ENCODE results near the gene NELL2.
"Not testable (repeated sequence)": the region's sequence is repeated elsewhere in the genome, so short reads cannot be mapped to it uniquely, and the experiment has no call there.

Gene NELL2

DNA sequence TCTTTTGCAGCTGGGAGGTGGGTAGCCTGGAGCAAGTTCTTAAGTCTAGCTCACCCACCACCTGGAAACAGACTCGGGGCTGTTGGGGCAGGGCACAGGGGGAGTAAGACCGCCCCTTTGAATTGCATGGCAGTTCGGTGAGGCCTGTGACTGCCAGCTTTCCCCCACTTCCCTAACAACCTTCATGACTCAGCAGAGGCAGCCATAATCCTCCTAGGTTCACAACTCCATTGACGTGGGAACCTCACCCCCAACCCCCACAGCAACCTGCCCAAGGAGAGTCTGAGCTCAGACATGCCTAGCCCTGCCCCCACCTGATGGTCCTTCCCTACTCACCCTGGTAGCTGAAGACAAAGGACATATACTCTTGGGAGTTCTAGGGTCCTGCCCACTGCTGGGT lies 87.4 kb downstream of the NELL2 start:
- no peak overlapping the region for H3K27ac ChIP-seq
- no peak for DNase-seq (ENCODE audit: low read depth, low spot score)

DNA sequence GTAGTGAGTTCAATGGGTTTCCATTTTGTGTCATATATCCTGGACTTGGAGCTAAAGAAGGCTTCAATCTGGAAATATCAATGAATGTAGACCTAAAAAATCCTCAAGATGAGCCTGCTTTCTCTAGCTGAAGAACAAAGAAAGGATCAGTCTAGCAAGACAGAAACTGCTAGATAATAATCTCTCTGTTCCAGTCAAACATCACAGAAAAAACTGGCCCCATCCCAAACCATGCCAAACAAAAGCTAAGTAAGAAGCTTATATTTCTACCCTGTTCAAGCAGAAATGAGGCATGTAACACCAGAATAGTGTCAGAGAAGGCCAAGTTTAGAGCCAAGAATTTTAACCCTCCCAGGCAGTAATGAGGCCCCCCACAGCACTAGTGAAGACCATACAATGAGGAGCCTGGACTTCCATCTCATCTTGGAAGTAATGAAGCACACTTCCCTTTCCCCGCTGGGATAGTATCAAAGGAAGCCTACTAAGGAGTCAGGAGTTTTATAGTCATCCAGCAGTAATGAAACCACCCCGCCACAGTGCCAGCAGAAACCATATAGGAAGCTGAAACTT lies 95.8 kb downstream of the NELL2 start:
- H3K27ac ChIP-seq, result no peak overlapping the region
- no peak for DNase-seq (ENCODE audit: low read depth, low spot score)

DNA sequence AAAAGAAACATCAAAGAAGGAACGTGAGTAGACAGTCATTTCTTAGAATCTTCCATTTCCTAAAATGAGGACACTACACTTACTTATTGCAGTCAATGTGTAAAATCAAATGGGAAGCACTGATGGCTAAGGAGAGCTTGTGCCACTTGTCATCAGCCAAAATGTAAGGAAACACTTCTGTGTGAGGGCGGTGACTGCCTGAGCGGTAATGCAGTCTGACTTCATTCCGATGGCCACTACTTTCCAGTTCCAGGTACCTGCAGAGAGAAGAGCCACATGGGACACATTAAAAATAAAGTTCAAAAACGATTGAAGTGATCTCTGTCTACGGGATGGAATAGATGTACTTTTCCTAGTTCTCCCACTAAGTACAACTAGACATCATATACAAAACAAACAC lies 96.3 kb downstream of the NELL2 start:
- no peak overlapping the region for H3K27ac ChIP-seq
- DNase-seq (ENCODE audit: low read depth, low spot score), result no peak

DNA sequence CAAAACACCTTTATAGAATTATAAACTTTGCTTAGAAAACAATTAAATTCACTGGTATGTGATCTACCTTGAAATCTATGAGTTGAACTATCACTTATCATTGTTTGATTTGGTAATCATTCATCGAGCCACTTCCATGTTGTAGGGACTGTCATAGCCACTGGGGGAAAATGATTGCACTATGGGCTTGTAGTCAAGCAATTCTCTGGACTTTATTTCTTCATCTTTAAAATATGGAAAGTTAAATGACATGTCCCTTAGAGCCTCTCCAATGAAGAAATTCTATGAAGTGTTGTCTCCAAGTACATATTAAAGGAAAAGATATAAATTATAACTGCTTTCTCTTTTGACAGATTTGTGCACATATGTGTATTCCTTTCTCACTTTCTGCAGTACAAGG lies 97.3 kb downstream of the NELL2 start:
- no peak for DNase-seq (ENCODE audit: low read depth, low spot score)
- no peak overlapping the region for H3K27ac ChIP-seq

DNA sequence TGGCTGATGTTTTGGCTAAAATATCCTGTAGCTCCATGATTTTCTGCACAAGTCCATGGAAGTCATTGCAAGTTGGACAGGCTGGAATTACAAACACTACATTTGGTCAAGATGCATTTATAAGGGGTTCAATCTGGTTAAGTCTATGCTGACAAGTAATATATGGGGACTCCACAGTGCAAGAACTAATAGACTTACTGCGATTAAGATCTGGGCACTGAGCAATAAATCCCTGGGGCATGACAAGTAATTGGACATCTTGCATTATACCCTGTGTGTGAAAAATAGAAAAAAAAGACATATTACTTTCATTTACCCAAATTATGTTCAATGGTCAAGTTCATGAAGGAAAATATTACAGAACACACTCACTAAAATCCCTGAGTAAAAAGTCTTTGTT lies 99.1 kb downstream of the NELL2 start:
- H3K27ac ChIP-seq, result no peak overlapping the region
- DNase-seq (ENCODE audit: low read depth, low spot score), result no peak

DNA sequence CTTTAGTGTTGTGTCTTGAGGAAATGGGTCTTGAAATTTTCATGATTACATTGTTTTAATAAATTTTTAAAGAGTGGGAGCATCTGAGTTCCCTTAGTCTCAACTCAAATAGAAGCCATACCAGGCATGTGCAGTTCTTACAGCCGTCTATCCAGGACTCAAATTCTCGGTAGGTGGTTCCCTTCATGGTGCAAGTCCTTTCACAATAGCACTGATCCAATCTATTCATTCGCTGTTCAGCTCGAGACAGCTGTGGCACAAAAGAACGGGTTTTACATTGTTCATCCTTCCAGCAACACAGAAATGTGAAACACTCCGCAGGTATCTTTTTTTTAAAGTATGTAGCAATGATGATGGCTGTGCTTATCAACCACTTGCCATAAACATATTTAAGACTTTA lies 100.2 kb downstream of the NELL2 start:
- no peak for DNase-seq (ENCODE audit: low read depth, low spot score)
- no peak overlapping the region for H3K27ac ChIP-seq

DNA sequence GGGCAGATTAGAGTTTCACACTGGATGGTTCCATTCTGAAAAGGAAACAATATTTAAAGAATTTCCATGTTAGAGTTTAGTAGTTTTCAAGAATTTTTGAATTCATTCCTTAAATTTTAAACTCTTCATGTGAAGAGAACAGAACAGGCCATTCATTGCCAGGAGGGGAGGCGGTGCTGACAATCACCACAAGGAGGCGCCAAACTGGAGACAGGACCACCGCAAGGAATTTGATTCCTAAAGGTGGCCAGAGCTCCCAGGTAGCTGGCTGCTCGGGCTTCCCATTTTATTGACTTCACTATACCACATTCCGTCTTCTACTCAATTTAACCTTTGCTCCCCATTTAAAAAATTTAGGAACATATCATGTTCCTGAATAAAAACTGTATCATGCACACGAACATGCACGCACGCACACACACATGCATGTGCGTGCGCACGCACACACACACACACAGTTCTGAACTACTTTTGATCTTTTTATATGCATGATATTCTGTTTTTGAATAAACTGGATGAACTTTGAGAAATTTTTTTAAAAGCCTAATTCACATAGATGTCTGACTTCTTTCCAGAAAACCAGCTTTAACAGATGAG lies 101.2 kb downstream of the NELL2 start:
- H3K27ac ChIP-seq, result no peak overlapping the region
- no peak for DNase-seq (ENCODE audit: low read depth, low spot score)

DNA sequence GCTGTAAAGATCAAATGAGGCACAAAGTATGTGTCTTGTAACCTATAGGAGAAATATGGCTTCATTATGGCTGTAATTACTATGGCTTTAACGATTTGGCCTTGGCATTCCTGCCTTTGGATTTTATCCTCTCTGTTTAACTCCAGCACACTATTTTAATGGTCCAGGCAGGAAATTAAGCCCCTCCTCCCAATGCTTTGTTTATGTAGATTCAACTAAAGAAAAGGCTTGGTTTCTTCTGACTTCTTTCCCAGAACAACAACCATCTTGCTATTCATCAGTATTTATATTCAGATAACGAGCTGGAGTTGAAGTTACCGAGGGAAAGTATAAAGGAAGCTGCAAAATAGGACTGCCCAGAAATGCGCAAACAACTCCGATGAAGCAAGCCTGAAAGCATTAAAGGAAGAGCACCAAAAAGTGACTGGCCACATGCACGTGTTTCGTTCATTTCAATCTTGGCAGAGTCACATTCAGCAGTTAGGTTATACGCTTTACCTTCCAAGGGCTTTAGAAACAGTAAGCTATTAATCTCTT lies 104.6 kb downstream of the NELL2 start:
- no peak for DNase-seq (ENCODE audit: low read depth, low spot score)
- H3K27ac ChIP-seq, result no peak overlapping the region

DNA sequence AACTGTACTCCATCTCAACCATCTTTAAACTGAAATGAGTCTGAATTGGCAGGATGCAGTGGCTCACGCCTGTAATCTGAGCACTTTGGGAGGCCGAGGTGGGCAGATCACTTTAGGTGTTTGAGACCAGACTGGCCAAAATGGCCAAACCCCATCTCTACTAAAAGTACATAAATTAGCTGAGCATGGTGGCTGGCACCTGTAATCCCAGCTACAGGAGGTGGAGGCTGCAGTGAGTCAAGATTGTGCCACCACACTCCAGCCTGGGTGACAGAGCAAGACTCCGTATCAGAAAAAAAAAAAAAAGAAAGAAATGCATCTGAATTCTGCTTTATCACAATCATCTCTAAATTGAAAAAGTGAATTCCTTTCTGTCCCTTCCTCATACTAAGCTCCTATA lies 110.3 kb downstream of the NELL2 start:
- H3K27ac ChIP-seq, result no peak overlapping the region
- DNase-seq (ENCODE audit: low read depth, low spot score), result no peak

DNA sequence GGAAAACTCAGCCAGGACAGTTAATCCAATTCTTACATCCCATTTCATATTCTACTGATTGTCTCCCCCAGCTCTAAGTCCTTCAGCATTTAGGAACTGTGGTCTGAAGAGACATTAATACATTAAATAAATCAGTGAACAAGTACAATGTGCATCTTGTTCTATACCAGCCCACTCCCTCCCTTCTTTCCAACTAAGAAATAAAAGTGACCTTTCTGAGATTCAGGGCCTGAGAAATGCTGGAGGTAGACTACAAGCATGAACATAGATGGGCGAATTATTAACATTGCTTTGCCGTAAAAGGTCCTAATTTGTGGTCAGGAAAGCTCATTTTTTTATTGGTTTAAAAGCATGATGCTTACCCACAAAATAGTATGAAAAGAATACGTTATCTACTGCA lies 113.1 kb downstream of the NELL2 start:
- DNase-seq (ENCODE audit: low read depth, low spot score), result no peak

DNA sequence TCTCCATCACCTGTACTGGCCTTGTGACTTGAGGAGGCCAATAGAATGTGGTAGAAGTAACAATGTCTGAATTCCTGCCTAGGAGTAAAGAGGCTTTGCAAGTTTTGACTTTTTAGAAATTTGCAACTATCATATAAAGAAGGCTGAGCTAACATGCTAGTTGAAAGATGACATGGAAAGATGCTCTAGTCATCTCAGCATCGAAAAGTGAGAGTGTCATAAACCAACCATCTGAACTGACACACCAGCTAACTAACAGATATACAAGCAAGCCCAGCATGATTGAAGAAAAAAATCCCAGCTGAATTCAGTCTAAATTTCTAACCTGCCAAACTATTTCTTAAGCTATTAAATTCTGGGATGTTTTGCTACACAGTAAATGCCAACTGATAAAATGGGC lies 116.8 kb downstream of the NELL2 start:
- no peak for DNase-seq (ENCODE audit: low read depth, low spot score)

More for the DNA sequence above, 113.1 kb downstream of the NELL2 start:
- H3K27ac ChIP-seq, result no peak overlapping the region

DNA sequence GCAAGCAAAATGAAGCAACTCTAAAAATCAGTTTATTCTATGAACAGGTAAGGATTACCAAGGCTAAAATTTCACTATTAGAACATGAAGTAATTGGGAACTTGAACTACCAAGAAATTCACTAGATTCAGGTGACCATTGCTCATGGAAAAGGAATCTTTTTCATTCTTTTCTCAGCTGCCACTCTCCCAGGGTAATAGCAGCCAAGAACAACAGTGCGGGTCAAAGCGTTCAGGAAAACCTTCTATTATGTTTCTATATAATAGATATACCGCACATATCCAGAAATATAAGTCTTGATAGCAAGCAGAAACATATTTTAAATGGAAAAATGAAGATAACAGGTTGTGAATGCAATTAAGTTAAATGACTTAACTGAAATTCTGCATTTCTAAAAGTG lies 125.6 kb downstream of the NELL2 start:
- DNase-seq (ENCODE audit: low read depth, low spot score), result no peak
- no peak overlapping the region for H3K27ac ChIP-seq

More for the DNA sequence above, 116.8 kb downstream of the NELL2 start:
- no peak overlapping the region for H3K27ac ChIP-seq

DNA sequence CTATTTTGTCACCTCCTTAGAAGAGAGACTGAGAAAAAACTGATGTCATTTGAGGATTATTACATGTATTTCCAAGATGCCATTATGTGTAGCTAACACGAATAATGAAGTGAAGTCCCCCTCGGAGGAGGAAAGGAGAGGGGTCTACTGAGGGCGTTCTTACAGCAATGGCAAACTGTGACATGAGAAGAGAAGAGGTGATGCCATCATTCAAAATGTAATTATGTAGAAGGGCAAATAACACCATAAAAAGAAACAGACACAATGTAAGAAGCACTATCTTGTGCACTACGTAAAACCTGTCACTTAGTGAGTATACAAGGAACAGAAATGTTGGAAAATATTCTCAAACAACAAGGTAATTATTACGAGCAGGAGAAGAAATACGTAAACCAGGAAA lies 126.5 kb downstream of the NELL2 start:
- H3K27ac ChIP-seq, result no peak overlapping the region
- no peak for DNase-seq (ENCODE audit: low read depth, low spot score)

DNA sequence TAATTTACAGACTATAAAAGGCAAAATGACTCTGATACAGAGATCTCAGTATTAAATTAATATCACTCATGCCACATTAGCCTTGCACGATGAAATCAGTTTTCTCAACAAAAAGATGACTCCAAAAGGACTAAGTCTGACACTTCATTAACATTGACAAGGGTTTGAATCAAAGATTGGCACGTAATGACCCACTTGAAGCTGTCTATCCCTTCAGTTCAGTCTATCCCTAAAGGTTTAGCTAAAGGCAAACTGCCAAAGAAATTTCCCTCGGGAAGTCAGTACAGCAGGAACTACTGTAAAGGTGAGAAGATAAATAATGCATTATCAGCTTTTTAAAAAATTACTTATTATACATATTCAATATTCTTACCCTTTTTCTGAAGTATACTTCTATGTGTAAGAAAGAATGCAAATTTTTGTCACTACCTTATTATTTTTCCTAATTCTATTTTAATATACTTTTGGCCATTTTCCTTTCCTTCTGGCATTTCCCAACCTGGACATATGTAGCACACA lies 127.1 kb downstream of the NELL2 start:
- H3K27ac ChIP-seq, result no peak overlapping the region
- DNase-seq (ENCODE audit: low read depth, low spot score), result no peak

DNA sequence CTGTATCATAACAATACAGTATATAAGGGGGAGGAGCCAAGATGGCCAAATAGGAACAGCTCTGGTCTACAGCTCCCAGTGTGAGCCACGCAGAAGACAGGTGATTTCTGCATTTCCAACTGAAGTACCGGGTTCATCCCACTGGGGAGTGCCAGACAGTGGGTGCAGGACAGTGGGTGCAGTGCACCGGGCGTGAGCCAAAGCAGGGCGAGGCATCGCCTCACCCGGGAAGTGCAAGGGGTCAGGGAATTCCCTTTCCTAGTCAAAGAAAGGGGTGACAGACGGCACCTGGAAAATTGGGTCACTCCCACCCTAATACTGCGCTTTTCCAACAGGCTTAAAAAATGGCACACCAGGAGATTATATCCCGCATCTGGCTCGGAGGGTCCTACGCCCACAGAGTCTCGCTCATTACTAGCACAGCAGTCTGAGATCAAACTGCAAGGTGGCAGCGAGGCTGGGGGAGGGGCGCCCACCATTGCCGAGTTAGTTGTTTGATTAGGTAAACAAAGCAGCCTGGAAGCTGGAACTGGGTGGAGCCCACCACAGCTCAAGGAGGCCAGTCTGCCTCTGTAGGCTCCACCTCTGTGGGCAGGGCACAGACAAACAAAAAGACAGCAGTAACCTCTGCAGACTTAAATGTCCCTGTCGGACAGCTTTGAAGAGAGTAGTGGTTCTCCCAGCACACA lies 134.7 kb downstream of the NELL2 start:
- not testable (repeated sequence) for H3K27ac ChIP-seq; DNase-seq (ENCODE audit: low read depth, low spot score)

DNA sequence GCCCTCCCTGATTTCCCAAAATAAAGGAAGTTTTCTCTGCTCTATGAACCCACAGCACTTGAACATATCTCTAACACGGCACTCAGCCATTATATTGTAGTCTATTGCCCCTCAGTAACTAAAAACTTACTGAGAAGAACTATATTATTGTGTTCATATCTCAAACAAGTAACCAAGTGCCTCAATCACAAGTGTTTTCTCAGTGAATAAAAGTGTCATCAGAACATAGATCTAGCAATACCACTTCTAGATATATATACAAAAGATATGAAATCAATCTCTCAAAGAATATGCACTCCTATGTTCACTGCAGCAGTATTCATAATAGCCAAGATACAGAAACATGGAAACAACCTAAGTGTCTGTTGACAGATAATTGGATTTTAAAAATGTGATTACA lies 138.1 kb downstream of the NELL2 start:
- no peak overlapping the region for H3K27ac ChIP-seq
- DNase-seq (ENCODE audit: low read depth, low spot score), result no peak

DNA sequence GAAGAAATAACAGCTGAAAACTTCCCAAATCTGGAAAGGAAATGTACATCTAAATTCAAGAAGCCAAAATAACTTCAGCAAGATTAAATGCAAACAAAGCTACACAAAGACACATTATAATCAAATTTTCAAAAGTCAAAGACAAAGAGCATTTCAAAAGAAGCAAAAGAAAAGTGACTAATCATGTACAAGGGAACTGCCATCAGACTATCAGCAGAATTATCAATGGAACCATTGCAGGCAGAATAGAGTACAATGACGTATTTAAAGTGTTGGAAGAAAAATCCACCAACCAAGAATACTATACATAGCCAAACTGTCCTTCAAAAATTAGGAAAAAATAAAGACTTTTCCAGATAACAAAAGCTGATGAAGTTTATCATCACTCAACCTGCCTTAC lies 147.5 kb downstream of the NELL2 start:
- no peak for DNase-seq (ENCODE audit: low read depth, low spot score)
- H3K27ac ChIP-seq, result no peak overlapping the region

DNA sequence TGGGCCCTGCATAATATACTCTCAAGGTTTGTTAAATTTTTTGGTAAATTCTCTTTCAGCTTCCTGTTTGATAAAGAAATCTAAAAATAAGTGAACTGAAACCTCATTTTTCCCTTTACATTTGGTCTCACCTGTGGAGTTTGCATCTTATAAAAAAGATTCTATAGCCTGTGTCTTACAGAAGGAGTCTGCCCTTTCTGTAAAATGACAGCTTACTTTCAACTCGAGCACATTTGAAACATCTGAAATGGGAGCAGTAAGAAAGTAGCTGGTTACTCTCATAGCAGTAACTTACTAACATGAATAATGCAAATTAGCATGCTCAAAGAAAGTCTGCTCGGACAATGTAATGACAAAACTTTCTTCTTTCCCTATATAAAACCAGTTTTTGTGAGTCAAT lies 155.8 kb downstream of the NELL2 start:
- no peak overlapping the region for H3K27ac ChIP-seq
- no peak for DNase-seq (ENCODE audit: low read depth, low spot score)

DNA sequence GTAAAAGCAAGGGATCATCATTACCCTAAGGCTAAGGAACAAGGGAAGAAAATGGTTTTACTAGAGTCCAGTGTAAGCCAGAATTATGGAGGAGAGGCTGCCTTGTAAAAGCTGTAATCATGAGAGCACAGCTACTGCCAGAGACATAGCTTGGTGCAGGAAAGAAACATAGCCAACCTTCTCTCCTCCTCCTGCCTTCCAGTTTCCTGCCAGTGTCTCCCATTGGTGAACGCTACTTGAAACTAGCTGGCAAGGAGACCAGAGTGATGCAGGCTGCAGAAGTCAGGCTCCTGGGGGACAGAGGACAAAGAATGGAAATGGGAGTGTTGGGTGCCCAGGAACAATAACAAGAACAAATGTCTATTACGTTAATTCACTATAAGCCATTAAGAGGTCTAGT lies 158.5 kb downstream of the NELL2 start:
- DNase-seq (ENCODE audit: low read depth, low spot score), result no peak
- H3K27ac ChIP-seq, result no peak overlapping the region

DNA sequence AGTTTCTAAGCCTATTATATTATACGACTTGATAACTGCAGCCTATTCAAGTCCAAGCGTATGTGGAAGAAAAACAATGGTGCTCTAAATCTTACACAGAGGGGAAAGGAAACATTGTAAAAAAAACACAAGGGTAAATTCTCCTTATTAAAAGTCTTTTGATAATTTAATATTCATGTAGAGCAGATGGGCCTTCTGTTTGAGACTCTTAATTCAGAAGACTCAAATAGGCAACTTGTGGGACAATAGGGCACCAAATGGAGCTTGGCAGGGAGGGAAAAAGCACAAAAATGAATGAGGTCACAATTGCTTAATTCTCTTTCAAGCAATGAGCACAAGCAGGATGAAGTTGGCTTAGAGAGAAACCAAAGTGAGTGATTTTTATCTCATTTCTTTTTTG lies 159.4 kb downstream of the NELL2 start:
- no peak overlapping the region for H3K27ac ChIP-seq
- DNase-seq (ENCODE audit: low read depth, low spot score), result no peak

DNA sequence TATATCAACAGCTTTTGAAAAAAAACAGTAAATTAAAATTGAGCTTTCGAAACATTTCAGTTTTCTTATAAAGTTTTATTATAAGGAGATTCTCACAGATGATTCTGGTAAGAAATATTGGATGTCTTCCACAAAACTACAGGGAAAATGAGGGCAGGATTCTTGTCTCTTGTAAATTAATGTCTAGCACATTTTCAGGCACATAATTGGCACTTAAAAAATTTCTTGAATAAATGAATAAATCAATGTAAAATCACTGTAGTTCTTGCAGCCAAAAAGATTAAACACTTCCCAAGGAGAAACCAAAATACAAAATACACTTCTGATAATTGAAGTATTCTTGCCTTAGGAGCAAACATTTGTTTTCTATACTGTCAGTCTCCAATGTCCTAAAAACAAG lies 164.4 kb downstream of the NELL2 start:
- DNase-seq (ENCODE audit: low read depth, low spot score), result no peak
- H3K27ac ChIP-seq, result no peak overlapping the region

DNA sequence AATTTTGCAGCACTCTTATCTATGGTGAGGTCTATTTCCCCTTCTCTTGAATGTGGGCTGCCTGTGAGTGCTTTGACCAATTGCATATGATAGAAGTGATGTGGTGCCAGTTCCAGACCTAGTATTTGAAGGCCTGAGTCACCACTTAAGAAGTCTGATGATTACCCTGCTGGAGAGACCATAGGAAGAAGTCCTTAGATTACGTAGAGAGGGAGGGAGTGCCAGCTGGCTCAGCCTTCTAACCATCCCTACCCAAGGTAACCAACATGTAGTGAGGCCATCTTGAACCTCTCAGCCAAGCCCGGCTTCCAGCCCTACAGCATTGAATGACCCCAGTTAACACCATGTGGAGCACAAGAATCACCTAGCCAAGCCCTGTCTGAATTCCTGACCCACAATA lies 166.9 kb downstream of the NELL2 start:
- no peak for DNase-seq (ENCODE audit: low read depth, low spot score)
- H3K27ac ChIP-seq, result no peak overlapping the region

All from epithelial cell of prostate (primary cell).